ENCODE results near the gene RASSF5. TPM values are rescaled to one million over a fixed set of nuclear protein-coding genes. Genes with fewer than 3 reads are reported as not detected.

The RASSF5 gene
- total RNA-seq, 2 experiments from 2014 or later = 215 to 218 TPM

DNA sequence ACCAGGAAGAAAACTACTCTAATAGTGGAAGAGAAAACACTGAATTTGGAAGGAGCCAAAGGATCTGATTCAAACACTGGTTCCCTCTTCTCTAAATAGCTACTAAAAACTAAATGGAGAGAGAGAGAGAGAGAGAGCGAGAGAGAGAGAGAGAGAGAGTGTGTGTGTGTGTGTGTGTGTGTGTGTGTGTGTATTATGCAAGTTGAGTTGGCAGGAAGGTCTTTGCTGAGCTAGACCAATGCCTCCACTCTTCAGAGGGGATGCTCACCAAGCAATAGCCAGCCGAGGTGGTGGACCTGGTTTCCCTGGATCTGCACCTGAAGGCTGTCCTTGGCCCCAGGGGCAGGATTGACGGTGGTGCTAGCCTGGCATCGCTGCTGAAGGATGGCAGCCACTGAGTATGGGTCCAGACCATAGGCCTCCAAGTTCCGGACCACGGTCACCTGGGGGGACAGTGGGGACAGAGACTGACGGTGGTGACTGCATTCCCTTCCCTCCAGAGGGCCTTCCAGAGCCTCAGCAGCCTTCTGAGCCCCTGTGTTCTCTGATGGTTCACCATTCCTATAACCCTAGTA is 86.1 kb downstream of the RASSF5 start:
- Mint-ChIP-seq H3K4me3 (no peak overlapping the region), H3K27ac (peak overlapping the region; percentile 81), H3K4me1 (ENCODE audit: low read depth) (peaks cover 44% of the 10 kb centered on the region), H3K36me3 (ENCODE audit: low read depth) (peaks cover 67% of the 10 kb centered on the region), H3K9me3 (no peaks in the 10 kb centered on the region), H3K27me3 (no peaks in the 10 kb centered on the region)
- DNase-seq (no peak), ATAC-seq (no peak)
- TF ChIP-seq, protein P1, sequence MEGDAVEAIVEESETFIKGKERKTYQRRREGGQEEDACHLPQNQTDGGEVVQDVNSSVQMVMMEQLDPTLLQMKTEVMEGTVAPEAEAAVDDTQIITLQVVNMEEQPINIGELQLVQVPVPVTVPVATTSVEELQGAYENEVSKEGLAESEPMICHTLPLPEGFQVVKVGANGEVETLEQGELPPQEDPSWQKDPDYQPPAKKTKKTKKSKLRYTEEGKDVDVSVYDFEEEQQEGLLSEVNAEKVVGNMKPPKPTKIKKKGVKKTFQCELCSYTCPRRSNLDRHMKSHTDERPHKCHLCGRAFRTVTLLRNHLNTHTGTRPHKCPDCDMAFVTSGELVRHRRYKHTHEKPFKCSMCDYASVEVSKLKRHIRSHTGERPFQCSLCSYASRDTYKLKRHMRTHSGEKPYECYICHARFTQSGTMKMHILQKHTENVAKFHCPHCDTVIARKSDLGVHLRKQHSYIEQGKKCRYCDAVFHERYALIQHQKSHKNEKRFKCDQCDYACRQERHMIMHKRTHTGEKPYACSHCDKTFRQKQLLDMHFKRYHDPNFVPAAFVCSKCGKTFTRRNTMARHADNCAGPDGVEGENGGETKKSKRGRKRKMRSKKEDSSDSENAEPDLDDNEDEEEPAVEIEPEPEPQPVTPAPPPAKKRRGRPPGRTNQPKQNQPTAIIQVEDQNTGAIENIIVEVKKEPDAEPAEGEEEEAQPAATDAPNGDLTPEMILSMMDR (IDR thresholded peaks at IDR 0.05) = no peak
- intact Hi-C loops (cut with micrococcal nuclease) = no loop called here
- POLR2A ChIA-PET = interaction anchor here (0.8 to 1.6 kb wide), 3 partner anchors 9 to 104 kb away, joined by 3 to 4 read pairs (median 4); no protein-coding TSS in a partner anchor
- CTCF ChIA-PET = interaction anchor here (0.5 to 3.4 kb wide), 8 partner anchors 10 to 103 kb away, joined by 3 to 21 read pairs (median 14); partner anchors contain the start of gene EIF2D

DNA sequence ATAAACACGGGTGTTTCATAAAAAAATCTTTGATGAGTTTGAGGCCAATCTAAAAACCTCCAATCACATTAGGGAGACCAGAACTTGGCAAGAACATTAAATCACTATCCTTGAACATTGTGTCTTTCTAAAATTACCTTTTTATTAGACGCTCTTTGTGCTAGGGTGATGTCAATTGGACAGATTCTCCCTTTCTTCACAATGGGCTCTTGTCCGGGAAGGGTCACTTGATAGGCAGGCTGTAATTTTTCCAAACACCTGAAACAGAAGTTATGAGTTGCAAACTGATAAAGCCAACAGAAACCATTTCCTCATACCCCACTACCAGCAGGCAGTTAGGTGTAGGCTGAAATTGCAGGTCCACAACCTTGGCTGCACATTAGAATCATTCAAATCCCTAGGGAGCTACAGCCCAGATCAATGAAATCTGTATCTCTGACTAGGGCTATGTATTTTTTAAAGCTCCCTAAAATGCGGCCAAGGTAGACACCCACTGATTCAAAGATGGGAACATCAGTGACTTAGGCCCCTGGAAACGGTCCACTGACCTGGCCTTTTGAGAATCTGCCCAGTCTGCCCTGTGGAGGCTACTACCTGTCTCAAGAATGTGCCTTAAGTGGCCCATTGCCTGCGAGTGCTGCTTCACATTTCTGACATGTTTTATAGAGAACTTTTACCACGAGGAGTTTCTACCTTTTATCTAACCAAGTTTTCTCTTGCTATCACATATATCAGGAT is 88.4 kb downstream of the RASSF5 start:
- CTCF ChIA-PET = interaction anchor here (0.8 to 2.0 kb wide), 6 partner anchors 11 to 105 kb away, joined by 3 to 8 read pairs (median 4); no protein-coding TSS in a partner anchor

DNA sequence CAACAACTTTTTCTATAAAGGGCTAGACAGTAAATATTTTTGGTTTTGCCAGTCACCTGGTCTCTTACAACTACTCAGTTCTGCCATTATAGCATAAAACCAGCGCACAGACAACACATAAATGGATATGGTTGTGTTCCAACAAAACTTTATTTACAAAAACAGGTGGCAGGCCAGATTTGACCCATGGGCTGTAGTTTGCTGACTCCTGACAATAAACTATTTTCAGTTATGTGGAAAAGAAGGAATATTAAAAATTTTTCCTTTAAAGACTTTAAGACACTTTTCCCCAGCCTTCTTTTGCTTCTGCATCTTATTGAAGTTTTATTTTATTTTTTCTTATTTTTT is 89.0 kb downstream of the RASSF5 start:
- ChIA-PET POLR2A (interaction anchor here (1.0 to 1.2 kb wide), 2 partner anchors 12 to 16 kb away, joined by 3 read pairs; no protein-coding TSS in a partner anchor), CTCF (interaction anchor here (1.1 to 2.0 kb wide), 3 partner anchors 11 to 62 kb away, joined by 4 to 8 read pairs (median 5); no protein-coding TSS in a partner anchor)
- Mint-ChIP-seq H3K27me3 (no peaks in the 10 kb centered on the region), H3K27ac (peak overlapping the region; percentile 36), H3K36me3 (ENCODE audit: low read depth) (peaks cover 62% of the 10 kb centered on the region), H3K4me1 (ENCODE audit: low read depth) (peaks cover 15% of the 10 kb centered on the region), H3K9me3 (no peaks in the 10 kb centered on the region), H3K4me3 (no peak overlapping the region)
- ATAC-seq (no peak), DNase-seq (no peak)
- intact Hi-C loops (cut with micrococcal nuclease) = no loop called here
- TF ChIP-seq, protein P1 (IDR thresholded peaks at IDR 0.05) = no peak

More for the DNA sequence above, 88.4 kb downstream of the RASSF5 start:
- ATAC-seq = no peak
- POLR2A ChIA-PET = interaction anchor here (0.7 kb wide), 1 partner anchor 29 kb away, joined by 3 read pairs; no protein-coding TSS in a partner anchor
- Mint-ChIP-seq H3K27ac (peak overlapping the region; percentile 55), H3K9me3 (no peaks in the 10 kb centered on the region), H3K4me3 (no peak overlapping the region), H3K36me3 (ENCODE audit: low read depth) (peaks cover 64% of the 10 kb centered on the region), H3K27me3 (no peaks in the 10 kb centered on the region), H3K4me1 (ENCODE audit: low read depth) (peaks cover 21% of the 10 kb centered on the region)
- intact Hi-C loops (cut with micrococcal nuclease) = no loop called here
- DNase-seq = no peak
- TF ChIP-seq, protein P1 (IDR thresholded peaks at IDR 0.05) = no peak

DNA sequence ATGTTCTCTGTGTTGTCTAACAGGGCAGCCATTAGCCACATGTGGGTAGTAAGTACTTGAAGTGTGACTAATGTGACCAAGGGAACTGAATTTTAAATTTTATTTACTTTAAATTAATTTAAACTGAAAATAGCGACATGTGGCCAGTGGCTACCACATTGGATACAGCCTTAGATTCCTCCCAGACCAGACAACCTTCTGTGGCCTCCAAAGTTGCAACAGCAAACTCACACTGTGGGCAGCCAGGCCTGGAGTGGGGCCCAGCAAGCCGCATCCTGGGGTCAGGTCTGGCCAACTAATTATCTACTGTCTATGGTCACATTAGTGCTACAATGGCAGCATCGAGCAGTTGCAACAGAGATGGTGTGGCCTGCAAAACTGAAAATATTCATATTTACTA is 93.2 kb downstream of the RASSF5 start:
- ATAC-seq = no peak
- ChIA-PET CTCF (interaction anchor here (1.0 to 4.0 kb wide), 5 partner anchors 8 to 121 kb away, joined by 3 to 21 read pairs (median 6); no protein-coding TSS in a partner anchor), POLR2A (interaction anchor here (1.5 kb wide), 1 partner anchor 9 kb away, joined by 5 read pairs; no protein-coding TSS in a partner anchor)
- no peak overlapping the region for H3K4me3 Mint-ChIP-seq
- H3K4me1 Mint-ChIP-seq (ENCODE audit: low read depth) = peaks cover 2% of the 10 kb centered on the region
- intact Hi-C loops (cut with micrococcal nuclease) = loop anchor here (10.0 kb wide), 1 partner anchor 64 kb away; no protein-coding TSS in a partner anchor
- H3K27ac Mint-ChIP-seq = no peak overlapping the region
- H3K9me3 Mint-ChIP-seq = no peaks in the 10 kb centered on the region
- TF ChIP-seq, protein P1 (IDR thresholded peaks at IDR 0.05) = no peak
- H3K36me3 Mint-ChIP-seq (ENCODE audit: low read depth) = peaks cover 50% of the 10 kb centered on the region
- no peaks in the 10 kb centered on the region for H3K27me3 Mint-ChIP-seq
- DNase-seq = no peak

All from activated CD8-positive, alpha-beta T cell treated with anti-CD3 and anti-CD28 coated beads for 36 hours (primary cell).